Mesothelial cell of epicardium (in vitro differentiated cells): Measurements from ENCODE around the gene PM20D1. TPM values are rescaled to one million over a fixed set of nuclear protein-coding genes. Genes with fewer than 3 reads are reported as not detected.
"Not testable (repeated sequence)": the region's sequence is repeated elsewhere in the genome, so short reads cannot be mapped to it uniquely, and the experiment has no call there.

Experiments used
- DNase-seq, 2 experiments: peaks; one replicate each; pipeline ENCODE4 v3.0.0; 2021; ENCODE audit warnings: low spot score in 2 of 2; ENCODE audit not compliant: unreplicated experiment in 2 of 2
- H3K27ac Mint-ChIP-seq: 2 replicates; pipeline ENCODE4 v1.8.0; 2021; ENCODE audit warnings: mixed read lengths
- H3K27me3 Mint-ChIP-seq: 2 replicates; pipeline ENCODE4 v1.8.0; 2021; ENCODE audit warnings: low read depth, mixed read lengths
- H3K36me3 Mint-ChIP-seq: 2 replicates; pipeline ENCODE4 v1.8.0; 2021; ENCODE audit warnings: mixed read lengths
- H3K4me1 Mint-ChIP-seq: 2 replicates; pipeline ENCODE4 v1.8.0; 2021; ENCODE audit warnings: mixed read lengths
- H3K4me3 Mint-ChIP-seq: 2 replicates; pipeline ENCODE4 v1.8.0; 2021; ENCODE audit warnings: mild to moderate bottlenecking, moderate library complexity, mixed read lengths
- H3K9me3 Mint-ChIP-seq: 2 replicates; pipeline ENCODE4 v1.8.0; 2021; ENCODE audit warnings: mixed read lengths
- total RNA-seq: library from RNA; stranded (reverse); gene quantifications from 3 replicates; pipeline ENCODE4 v1.2.1, GENCODE V29; 2021
- TF ChIP-seq, protein P1 (sequence below): fragments of 200-600 bp; sonication (generic); IDR thresholded peaks from one replicate; pipeline ENCODE4 v1.5.0; 2021; ENCODE audit warnings: antibody characterized with exemption; ENCODE audit not compliant: unreplicated experiment

The PM20D1 gene
- total RNA-seq, 1 donor from 2014 or later: not detected

DNA sequence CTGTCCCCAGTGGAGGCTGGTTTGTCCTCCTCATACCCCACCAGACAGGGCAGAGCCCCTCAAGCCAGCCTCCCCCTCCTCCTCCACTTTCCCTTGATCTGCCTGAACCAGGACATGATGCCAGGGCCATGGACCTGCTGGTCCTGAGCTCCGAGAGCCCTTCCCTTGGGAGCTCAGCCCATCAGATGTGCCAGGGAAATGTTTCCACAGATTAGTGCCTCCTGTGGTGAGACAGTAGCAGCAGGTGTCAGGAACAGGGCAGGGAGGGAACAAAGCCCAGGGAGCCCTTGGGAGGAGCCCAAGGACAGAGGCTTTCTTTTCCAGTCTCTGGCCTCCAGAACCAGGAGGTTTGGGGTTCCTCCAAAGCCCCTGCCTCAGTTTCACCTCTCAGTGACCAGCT is 22.3 kb downstream of the PM20D1 start:
- Mint-ChIP-seq H3K4me1 (peaks cover 10% of the 10 kb centered on the region), H3K4me3 (no peak overlapping the region), H3K9me3 (peaks cover 12% of the 10 kb centered on the region), H3K27ac (no peak overlapping the region), H3K36me3 (peaks cover 2% of the 10 kb centered on the region), H3K27me3 (no peaks in the 10 kb centered on the region)
- no peak for DNase-seq
- TF ChIP-seq, protein P1, sequence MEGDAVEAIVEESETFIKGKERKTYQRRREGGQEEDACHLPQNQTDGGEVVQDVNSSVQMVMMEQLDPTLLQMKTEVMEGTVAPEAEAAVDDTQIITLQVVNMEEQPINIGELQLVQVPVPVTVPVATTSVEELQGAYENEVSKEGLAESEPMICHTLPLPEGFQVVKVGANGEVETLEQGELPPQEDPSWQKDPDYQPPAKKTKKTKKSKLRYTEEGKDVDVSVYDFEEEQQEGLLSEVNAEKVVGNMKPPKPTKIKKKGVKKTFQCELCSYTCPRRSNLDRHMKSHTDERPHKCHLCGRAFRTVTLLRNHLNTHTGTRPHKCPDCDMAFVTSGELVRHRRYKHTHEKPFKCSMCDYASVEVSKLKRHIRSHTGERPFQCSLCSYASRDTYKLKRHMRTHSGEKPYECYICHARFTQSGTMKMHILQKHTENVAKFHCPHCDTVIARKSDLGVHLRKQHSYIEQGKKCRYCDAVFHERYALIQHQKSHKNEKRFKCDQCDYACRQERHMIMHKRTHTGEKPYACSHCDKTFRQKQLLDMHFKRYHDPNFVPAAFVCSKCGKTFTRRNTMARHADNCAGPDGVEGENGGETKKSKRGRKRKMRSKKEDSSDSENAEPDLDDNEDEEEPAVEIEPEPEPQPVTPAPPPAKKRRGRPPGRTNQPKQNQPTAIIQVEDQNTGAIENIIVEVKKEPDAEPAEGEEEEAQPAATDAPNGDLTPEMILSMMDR: no peak

DNA sequence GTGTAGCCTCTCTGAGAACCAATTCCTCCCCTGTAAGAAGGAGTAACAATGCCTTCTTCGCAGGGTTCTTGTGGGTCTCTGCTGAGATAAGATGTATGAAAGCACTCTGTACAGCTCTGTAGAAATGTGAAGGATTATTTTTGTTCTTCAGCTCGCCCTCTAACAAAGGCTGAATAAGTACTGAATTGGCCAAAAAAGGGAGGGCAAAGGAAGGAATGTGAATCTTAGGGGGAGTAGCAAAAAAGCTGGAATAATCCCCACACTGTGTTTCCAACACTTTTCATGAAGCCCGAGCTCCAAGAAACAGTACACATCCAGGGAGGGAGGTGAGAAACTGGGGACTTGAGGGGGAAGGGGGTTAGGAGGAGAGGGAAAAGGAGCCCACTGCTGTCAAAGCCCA is 22.9 kb downstream of the PM20D1 start:
- H3K4me1 Mint-ChIP-seq: peaks cover 10% of the 10 kb centered on the region
- H3K27me3 Mint-ChIP-seq: no peaks in the 10 kb centered on the region
- no peak overlapping the region for H3K27ac Mint-ChIP-seq
- H3K4me3 Mint-ChIP-seq: no peak overlapping the region
- TF ChIP-seq, protein P1: no peak
- DNase-seq: no peak
- H3K9me3 Mint-ChIP-seq: peaks cover 17% of the 10 kb centered on the region
- peaks cover 5% of the 10 kb centered on the region for H3K36me3 Mint-ChIP-seq

DNA sequence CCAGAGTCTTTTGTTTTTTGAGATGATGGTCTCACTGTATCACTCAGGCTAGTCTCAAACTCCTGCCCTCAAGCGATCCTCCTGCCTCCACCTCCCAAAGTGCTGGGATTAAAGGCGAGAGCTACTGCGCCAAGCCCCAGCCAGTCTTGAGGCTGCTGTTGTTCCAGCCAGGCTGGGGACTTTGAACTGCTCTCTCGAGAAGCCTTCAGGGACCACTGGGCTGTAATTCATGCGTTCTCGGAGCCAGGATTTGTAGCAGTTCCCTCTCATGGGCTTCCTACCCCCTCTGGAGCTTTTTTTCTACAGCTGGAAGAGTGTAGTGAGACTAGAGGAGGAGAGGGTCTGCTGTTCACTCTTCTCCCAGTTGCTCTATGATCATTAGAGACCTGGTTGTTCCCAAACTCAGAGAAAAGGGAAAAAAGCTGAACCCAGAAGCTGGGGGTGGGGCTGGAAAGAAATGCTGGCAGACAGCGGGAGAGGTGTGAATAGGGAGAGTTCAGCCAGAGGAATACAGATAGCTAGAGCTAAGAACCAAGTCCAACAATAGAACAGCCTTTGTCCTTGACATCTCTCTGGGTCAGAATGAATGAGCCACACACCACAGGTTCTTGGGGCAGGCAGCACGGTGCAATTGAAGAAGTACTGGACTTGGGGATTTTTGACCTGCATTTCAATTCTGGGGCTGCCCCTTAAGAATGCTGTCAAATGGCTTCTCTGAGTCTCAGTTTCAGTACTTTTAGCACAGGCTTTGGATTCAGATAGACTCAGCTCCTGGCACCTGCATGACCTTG is 23.7 kb downstream of the PM20D1 start:
- Mint-ChIP-seq H3K4me1 (peaks cover 10% of the 10 kb centered on the region), H3K27ac (peak overlapping the region; percentile 36), H3K27me3 (no peaks in the 10 kb centered on the region), H3K4me3 (no peak overlapping the region), H3K36me3 (peaks cover 5% of the 10 kb centered on the region), H3K9me3 (peaks cover 18% of the 10 kb centered on the region)
- no peak for DNase-seq
- TF ChIP-seq, protein P1: no peak

DNA sequence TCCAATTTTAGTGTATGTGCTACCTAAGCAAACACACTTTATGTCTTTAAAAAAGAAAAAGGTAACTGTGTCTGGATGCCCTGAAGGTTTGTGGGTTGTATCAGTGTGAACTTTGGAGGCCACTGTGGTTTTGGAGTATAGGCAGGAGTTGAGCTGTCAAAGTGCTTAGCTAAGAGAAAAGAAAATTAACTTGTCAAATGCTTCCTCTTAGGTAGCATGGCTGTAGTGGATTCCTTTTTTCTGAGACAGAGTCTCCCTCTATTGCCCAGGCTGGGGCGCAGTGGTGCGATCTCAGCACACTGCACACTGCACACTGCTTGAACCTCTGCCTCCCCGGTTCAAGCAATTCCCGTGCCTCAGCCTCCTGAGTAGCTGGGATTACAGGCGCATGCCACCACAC is 25.8 kb downstream of the PM20D1 start:
- Mint-ChIP-seq H3K36me3 (peaks cover 5% of the 10 kb centered on the region), H3K27ac (no peak overlapping the region), H3K27me3 (no peaks in the 10 kb centered on the region), H3K4me1 (peaks cover 10% of the 10 kb centered on the region), H3K9me3 (peaks cover 18% of the 10 kb centered on the region), H3K4me3 (no peak overlapping the region)
- DNase-seq: no peak
- TF ChIP-seq, protein P1: no peak

DNA sequence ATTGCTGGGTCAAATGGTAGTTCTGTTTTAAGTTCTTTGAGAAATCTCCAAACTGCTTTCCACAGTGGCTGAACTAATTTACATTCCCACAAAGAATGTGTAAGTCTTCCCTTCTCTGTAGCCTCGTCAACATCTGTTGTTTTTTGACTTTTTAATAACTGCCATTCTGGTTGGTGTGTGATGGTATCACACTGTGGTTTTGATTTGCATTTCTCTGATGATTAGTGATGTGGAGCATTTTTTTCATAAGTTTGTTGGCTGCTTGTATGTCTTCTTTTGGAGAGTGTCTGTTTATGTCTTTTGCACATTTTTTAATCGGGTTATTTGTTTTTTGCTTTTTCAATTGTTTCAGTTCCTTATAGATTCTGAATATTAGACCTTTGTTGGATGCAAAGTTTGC is 26.7 kb downstream of the PM20D1 start:
- Mint-ChIP-seq H3K9me3 (peaks cover 18% of the 10 kb centered on the region), H3K4me1 (peaks cover 10% of the 10 kb centered on the region)
- H3K27me3 Mint-ChIP-seq, DNase-seq, H3K27ac Mint-ChIP-seq, H3K36me3 Mint-ChIP-seq, H3K4me3 Mint-ChIP-seq: not testable (repeated sequence)

DNA sequence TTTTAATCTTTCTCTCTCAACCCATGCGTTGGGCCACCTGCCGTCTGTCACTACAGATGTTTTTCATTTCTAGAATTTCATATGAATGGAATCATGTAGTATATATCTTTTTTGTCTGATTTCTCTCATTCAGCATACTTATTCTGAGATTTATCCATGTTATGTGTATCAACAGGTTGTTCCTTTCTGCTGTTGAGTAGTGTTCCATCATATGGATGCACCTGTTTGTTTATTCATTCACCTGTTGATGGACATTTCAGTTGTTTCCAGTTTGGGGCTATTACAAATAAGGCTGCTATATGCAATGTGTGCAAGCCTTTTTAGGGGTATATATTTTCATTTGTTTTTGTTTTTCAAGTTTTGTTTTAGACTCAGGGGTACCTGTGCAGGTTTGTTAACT is 27.5 kb downstream of the PM20D1 start:
- peaks cover 5% of the 10 kb centered on the region for H3K36me3 Mint-ChIP-seq
- DNase-seq: no peak
- H3K9me3 Mint-ChIP-seq: peaks cover 18% of the 10 kb centered on the region
- no peak overlapping the region for H3K4me3 Mint-ChIP-seq
- H3K27ac Mint-ChIP-seq: no peak overlapping the region
- TF ChIP-seq, protein P1: no peak
- no peaks in the 10 kb centered on the region for H3K27me3 Mint-ChIP-seq
- peaks cover 10% of the 10 kb centered on the region for H3K4me1 Mint-ChIP-seq
